Measurements from ENCODE around the gene PLCL1.

GRCh38 chr2:197932374-197932773 is 128.0 kb downstream of the PLCL1 start:
- TF ChIP-seq TAF1 (IDR thresholded peaks at IDR 0.05; ENCODE audit: borderline replicate concordance, insufficient read depth, low read length) (no peak), REST (IDR thresholded peaks at IDR 0.05; ENCODE audit: insufficient read depth in 1 of 2, low read depth in 2 of 2, low read length in 2 of 2) (no peak), POLR2AphosphoS5 (IDR thresholded peaks at IDR 0.05; ENCODE audit: low read depth, low read length) (no peak)

Data from PFSK-1 (cell line).